GM12864 (cell line): Measurements from ENCODE around the gene RESF1.

Experiments
- DNase-seq: peaks from one replicate; pipeline ENCODE4 v3.0.0-alpha.2; 2011; ENCODE audit warnings: low read depth
- H3K4me3 ChIP-seq: 2 replicates; pipeline ENCODE4 v1.5.1; 2011; ENCODE audit warnings: mild to moderate bottlenecking, low read depth, low read length, control low read depth
- TF ChIP-seq, protein P1 (sequence below): IDR thresholded peaks from 2 replicates; pipeline ENCODE4 v1.5.1; 2011; ENCODE audit warnings: low read depth, mild to moderate bottlenecking, moderate library complexity, low read length, control low read depth, inconsistent platforms; ENCODE audit errors: missing control alignments

Gene RESF1

DNA sequence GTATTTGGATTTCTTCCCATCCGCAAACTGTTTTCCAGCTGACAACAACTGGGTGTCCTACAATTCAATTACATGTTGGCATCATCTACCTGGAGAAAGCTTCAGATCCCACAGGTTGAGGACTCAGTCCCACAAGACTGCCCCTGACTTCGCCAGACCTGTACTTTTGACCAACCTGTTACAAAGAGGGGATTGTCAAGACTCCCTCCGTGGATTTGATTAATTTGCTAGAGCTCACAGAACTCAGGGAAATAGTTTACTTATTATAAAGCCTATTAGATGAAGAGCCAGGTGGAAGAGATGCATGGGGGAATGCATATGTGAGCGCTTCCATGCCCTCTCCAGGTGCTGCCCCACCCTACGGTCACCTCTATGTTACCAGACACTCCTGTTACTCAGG, 14.6 kb downstream of the RESF1 start:
- TF ChIP-seq, protein P1, sequence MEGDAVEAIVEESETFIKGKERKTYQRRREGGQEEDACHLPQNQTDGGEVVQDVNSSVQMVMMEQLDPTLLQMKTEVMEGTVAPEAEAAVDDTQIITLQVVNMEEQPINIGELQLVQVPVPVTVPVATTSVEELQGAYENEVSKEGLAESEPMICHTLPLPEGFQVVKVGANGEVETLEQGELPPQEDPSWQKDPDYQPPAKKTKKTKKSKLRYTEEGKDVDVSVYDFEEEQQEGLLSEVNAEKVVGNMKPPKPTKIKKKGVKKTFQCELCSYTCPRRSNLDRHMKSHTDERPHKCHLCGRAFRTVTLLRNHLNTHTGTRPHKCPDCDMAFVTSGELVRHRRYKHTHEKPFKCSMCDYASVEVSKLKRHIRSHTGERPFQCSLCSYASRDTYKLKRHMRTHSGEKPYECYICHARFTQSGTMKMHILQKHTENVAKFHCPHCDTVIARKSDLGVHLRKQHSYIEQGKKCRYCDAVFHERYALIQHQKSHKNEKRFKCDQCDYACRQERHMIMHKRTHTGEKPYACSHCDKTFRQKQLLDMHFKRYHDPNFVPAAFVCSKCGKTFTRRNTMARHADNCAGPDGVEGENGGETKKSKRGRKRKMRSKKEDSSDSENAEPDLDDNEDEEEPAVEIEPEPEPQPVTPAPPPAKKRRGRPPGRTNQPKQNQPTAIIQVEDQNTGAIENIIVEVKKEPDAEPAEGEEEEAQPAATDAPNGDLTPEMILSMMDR = no peak
- DNase-seq = no peak
- H3K4me3 ChIP-seq = no peak overlapping the region

GRCh38 chr12:31974673-31975072, 15.5 kb downstream of the RESF1 start:
- TF ChIP-seq, protein P1 = no peak
- DNase-seq = no peak
- no peak overlapping the region for H3K4me3 ChIP-seq

DNA sequence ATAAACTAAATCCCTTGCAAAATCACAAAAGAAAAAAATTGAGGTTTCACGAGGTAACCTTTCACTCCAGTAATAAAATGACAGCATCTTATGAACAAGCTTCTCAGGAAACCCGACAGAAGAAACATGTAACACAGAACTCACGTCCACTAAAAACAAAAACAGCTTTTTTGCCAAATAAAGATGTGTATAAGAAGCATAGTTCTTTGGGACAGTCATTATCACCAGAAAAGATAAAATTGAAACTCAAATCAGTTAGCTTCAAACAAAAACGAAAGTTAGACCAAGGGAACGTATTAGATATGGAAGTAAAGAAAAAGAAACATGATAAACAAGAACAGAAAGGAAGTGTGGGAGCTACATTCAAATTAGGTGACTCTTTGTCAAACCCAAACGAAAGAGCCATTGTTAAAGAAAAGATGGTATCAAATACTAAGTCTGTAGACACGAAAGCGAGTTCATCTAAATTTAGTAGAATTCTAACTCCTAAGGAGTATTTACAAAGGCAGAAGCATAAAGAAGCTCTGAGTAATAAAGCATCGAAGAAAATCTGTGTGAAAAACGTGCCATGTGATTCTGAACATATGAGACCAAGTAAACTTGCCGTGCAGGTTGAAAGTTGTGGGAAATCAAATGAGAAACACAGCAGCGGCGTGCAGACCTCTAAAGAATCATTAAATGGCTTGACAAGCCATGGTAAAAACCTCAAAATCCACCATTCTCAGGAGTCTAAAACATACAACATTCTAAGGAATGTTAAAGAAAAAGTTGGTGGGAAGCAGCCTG, 25.8 kb downstream of the RESF1 start:
- DNase-seq = no peak
- TF ChIP-seq, protein P1 = no peak
- H3K4me3 ChIP-seq = no peak overlapping the region

DNA sequence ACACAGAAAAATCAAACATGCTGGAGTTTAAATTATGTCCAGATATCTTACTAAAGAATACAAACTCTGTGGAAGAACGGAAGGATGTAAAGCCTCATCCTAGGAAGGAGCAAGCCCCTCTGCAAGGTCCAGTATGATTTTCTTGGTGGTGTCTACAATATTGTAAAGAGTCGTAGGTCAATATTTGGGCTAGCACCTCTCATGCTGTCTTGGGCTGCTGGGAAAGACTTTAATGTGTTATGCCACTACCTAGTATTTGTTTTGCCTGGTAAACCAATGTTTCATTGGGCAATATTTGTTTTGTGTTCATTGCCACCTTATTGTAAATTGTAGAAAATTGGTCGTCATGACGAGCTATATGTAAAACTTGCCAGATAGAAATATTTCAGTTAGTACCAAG, 26.6 kb downstream of the RESF1 start:
- TF ChIP-seq, protein P1 = no peak
- no peak for DNase-seq
- H3K4me3 ChIP-seq = no peak overlapping the region

DNA sequence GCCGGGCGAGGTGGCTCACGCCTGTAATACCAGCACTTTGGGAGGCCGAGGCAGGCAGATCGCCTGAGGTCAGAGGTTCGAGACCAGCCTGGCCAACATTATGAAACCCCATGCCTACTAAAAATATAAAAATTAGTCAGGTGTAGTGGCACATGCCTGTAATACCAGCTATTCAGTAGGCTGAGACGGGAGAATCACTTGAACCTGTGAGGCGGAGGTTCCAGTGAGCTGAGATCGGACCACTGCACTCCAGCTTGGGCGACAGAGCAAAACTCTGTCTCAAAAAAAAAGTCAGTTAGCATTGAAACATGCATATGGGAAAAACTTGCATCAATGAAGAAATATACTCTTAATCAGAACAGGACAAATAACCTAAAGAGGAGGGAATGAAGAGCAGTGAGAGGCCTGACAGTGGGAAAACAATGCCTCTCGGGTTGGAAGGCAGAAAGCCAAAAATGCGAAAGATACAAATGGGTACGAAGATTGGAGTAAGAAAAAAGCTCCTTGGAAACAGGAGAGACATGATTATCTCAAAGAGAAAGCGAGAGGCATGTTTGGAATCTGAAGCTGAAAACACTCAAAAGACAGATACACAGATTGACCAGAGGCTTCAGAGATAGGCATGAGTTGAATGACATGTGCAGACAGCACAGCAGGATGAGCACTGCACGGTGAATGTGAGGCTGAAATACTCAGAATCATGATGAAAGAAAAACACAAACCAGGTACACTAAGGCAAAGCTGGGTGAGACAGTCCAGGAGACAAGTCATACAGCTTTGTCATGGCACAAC, 30.6 kb downstream of the RESF1 start:
- DNase-seq = no peak
- no peak overlapping the region for H3K4me3 ChIP-seq
- TF ChIP-seq, protein P1 = no peak

- H3K4me3 ChIP-seq = no peak overlapping the region
- TF ChIP-seq, protein P1 = no peak
- no peak for DNase-seq
Measured at GRCh38 chr12:31991146-31991545, 31.9 kb downstream of the RESF1 start.
